Tibial nerve (tissue), 4 donors: ENCODE results near the gene JOSD1. TPM values are rescaled to one million over a fixed set of nuclear protein-coding genes. Genes with fewer than 3 reads are reported as not detected.

Experiments used
- DNase-seq, 2 donors: peaks; one replicate each; pipeline ENCODE4 v3.0.0-alpha.2; 2019; ENCODE audit warnings: low spot score in 2 of 2
- H3K27ac ChIP-seq, 4 donors: fragments of 200-600 bp; sonication (generic) in 3 of 4; one replicate each; pipeline ENCODE4 v1.5.1; 2017 to 2019; ENCODE audit warnings: mild to moderate bottlenecking in 1 of 4
- H3K27me3 ChIP-seq, 2 donors: fragments of 200-600 bp; sonication (generic) in 1 of 2; one replicate each; pipeline versions ENCODE4 v1.5.1 to v1.6.0; 2017 to 2019
- H3K36me3 ChIP-seq, 3 donors: fragments of 200-600 bp; sonication (generic); one replicate each; pipeline ENCODE4 v1.5.1; 2018 to 2019
- H3K4me1 ChIP-seq, 4 donors: fragments of 200-600 bp; sonication (generic) in 3 of 4; one replicate each; pipeline ENCODE4 v1.5.1; 2017 to 2019
- H3K4me3 ChIP-seq, 4 donors: fragments of 200-600 bp; sonication (generic) in 3 of 4; one replicate each; pipeline ENCODE4 v1.5.1; 2017 to 2019; ENCODE audit warnings: mild to moderate bottlenecking in 1 of 4, moderate library complexity in 1 of 4
- H3K9me3 ChIP-seq, 4 donors: fragments of 200-600 bp; sonication (generic) in 3 of 4; one replicate each; pipeline ENCODE4 v1.5.1; 2017 to 2019
- CTCF ChIP-seq, 5 experiments: fragments of 200-600 bp in 3 of 5; fragments of 450-650 bp in 2 of 5; sonication (generic) in 3 of 5; IDR thresholded peaks; one replicate each; pipeline ENCODE4 v1.5.1; 2016 to 2019; ENCODE audit warnings: antibody characterized with exemption in 5 of 5, mild to moderate bottlenecking in 3 of 5, moderate library complexity in 2 of 5
- EP300 ChIP-seq, 2 donors: sonication (generic); formaldehyde crosslinking; IDR thresholded peaks; one replicate each; pipeline ENCODE4 v1.6.1; 2017; ENCODE audit warnings: antibody characterized with exemption in 2 of 2, mild to moderate bottlenecking in 1 of 2
- POLR2A ChIP-seq, 2 donors: fragments of 450-650 bp; IDR thresholded peaks; one replicate each; pipeline ENCODE4 v1.6.1; 2017; ENCODE audit warnings: antibody characterized with exemption in 2 of 2, mild to moderate bottlenecking in 2 of 2, moderate library complexity in 2 of 2
- WGBS, 2 donors: methylation state at CpG; one replicate each; pipeline ENCODE4 v1.1.5; 2018; 5-methylcytosine and 5-hydroxymethylcytosine counted together
- total RNA-seq, 4 donors: library from RNA; depleted of rRNA; stranded (reverse); fragments of >200 nt; gene quantifications; one replicate each; pipeline ENCODE4 v1.1.0, GENCODE V29; 2016

JOSD1 gene
- total RNA-seq, 4 donors from 2014 or later: 50.7 to 86.4 (median 76.0) TPM

- H3K4me3 ChIP-seq: no peak overlapping the region
- H3K36me3 ChIP-seq: peaks cover 24 to 91% (median 43%) of the 10 kb centered on the region in 3 donors
- H3K4me1 ChIP-seq: peaks cover 0 to 37% (median 15%) of the 10 kb centered on the region in 4 donors
- no peaks in the 10 kb centered on the region for H3K9me3 ChIP-seq
- no peaks in the 10 kb centered on the region for H3K27me3 ChIP-seq
- no peak for DNase-seq
- 75 to 80% methylated on average over 14 to 15 of the region's 15 CpGs for WGBS, 2 donors
- TF ChIP-seq EP300 (IDR thresholded peaks at IDR 0.05) (no peak), CTCF (IDR thresholded peaks at IDR 0.05) (no peak), POLR2A (IDR thresholded peaks at IDR 0.05) (no peak)
- H3K27ac ChIP-seq: no peak overlapping the region
Measured at GRCh38 chr22:38735465-38736256, 34.9 kb upstream of the JOSD1 start.

GRCh38 chr22:38735126-38735464, 34.4 kb upstream of the JOSD1 start:
- no peaks in the 10 kb centered on the region for H3K9me3 ChIP-seq
- H3K27ac ChIP-seq: no peak overlapping the region
- no peak for DNase-seq
- H3K36me3 ChIP-seq: peaks cover 18 to 91% (median 43%) of the 10 kb centered on the region in 3 donors
- no peak overlapping the region for H3K4me3 ChIP-seq
- WGBS, 2 donors: 86 to 93% methylated on average over 5 to 7 of the region's 7 CpGs
- no peak for TF ChIP-seq POLR2A (IDR thresholded peaks at IDR 0.05)
- TF ChIP-seq EP300 (IDR thresholded peaks at IDR 0.05): no peak
- TF ChIP-seq CTCF (IDR thresholded peaks at IDR 0.05): no peak
- H3K4me1 ChIP-seq: peaks cover 0 to 37% (median 15%) of the 10 kb centered on the region in 4 donors
- H3K27me3 ChIP-seq: no peaks in the 10 kb centered on the region

GRCh38 chr22:38734421-38735100, 33.8 kb upstream of the JOSD1 start:
- Histone ChIP-seq H3K4me1 (peaks cover 0 to 37% (median 15%) of the 10 kb centered on the region in 4 donors), H3K4me3 (no peak overlapping the region), H3K36me3 (peaks cover 16 to 91% (median 43%) of the 10 kb centered on the region in 3 donors), H3K9me3 (no peaks in the 10 kb centered on the region), H3K27ac (peak overlapping the region; percentile 32 to 77 (median 49)), H3K27me3 (no peaks in the 10 kb centered on the region)
- WGBS, 2 donors: 81 to 84% methylated on average over 13 of the region's 13 CpGs
- TF ChIP-seq POLR2A (IDR thresholded peaks at IDR 0.05) (no peak), EP300 (IDR thresholded peaks at IDR 0.05) (no peak), CTCF (IDR thresholded peaks at IDR 0.05) (no peak)
- no peak for DNase-seq

- Histone ChIP-seq H3K9me3 (no peaks in the 10 kb centered on the region), H3K27ac (peak overlapping the region; percentile 32 to 77 (median 49)), H3K36me3 (peaks cover 10 to 91% (median 43%) of the 10 kb centered on the region in 3 donors), H3K27me3 (no peaks in the 10 kb centered on the region), H3K4me3 (no peak overlapping the region), H3K4me1 (peaks cover 0 to 41% (median 15%) of the 10 kb centered on the region in 4 donors)
- DNase-seq: peak; percentile 44 to 53
- 49 to 51% methylated on average over 8 of the region's 8 CpGs for WGBS, 2 donors
- TF ChIP-seq EP300 (IDR thresholded peaks at IDR 0.05) (peak in 1 of 2 donors; percentile 13), POLR2A (IDR thresholded peaks at IDR 0.05) (no peak)
Measured at GRCh38 chr22:38733724-38734381, 33.1 kb upstream of the JOSD1 start.

- peak in 1 of 2 donors; percentile 55 for DNase-seq
- Histone ChIP-seq H3K27me3 (no peaks in the 10 kb centered on the region), H3K4me3 (no peak overlapping the region), H3K27ac (peak overlapping the region; percentile 9 to 77 (median 44)), H3K4me1 (peaks cover 0 to 46% (median 15%) of the 10 kb centered on the region in 4 donors), H3K36me3 (peaks cover 11 to 91% (median 39%) of the 10 kb centered on the region in 3 donors), H3K9me3 (no peaks in the 10 kb centered on the region)
- WGBS, 2 donors: 32 to 33% methylated on average over 4 of the region's 4 CpGs
- TF ChIP-seq CTCF (IDR thresholded peaks at IDR 0.05): peak; percentile 64 to 80 (median 69)
- TF ChIP-seq EP300 (IDR thresholded peaks at IDR 0.05): no peak
- no peak for TF ChIP-seq POLR2A (IDR thresholded peaks at IDR 0.05)
Measured at GRCh38 chr22:38733329-38733723, 32.6 kb upstream of the JOSD1 start.
